Panc1 (cell line): ENCODE results near the gene IGF1R. TPM values are rescaled to one million over a fixed set of nuclear protein-coding genes. Genes with fewer than 3 reads are reported as not detected.

ENCODE experiments used
- ATAC-seq: fragments of 200-7000 bp; cut with Tn5 transposase; 2 replicates; pipeline ENCODE4 v1.9.1; 2020; ENCODE audit warnings: mild to moderate bottlenecking, moderate library complexity
- BruUV-seq: library from RNA; stranded (reverse); fragments of 400-500 nt; replicated peaks from 2 replicates; lab custom pipeline; 2021; lab: Mats Ljungman, UMichigan
- CTCF ChIA-PET: fragments of 300-600 bp; sonication (Branson Sonifier 250); formaldehyde crosslinking; loops from one replicate; lab custom pipeline; 2022; ENCODE audit warnings: antibody characterized with exemption; lab: Charles Lee
- POLR2A ChIA-PET: fragments of 300-600 bp; sonication (Branson Sonifier 250); formaldehyde crosslinking; loops from one replicate; lab custom pipeline; 2022; ENCODE audit warnings: antibody characterized with exemption; lab: Charles Lee
- DNase-seq: peaks from one replicate; pipeline ENCODE4 v3.0.0-alpha.2; 2010; ENCODE audit warnings: low read depth, low spot score
- H3K27ac ChIP-seq: 2 replicates; pipeline ENCODE4 v1.5.1; 2011; ENCODE audit warnings: mild to moderate bottlenecking, low read length, inconsistent platforms
- H3K27me3 ChIP-seq: fragments of 200-500 bp; sonication (Bioruptor generic); 2 replicates; pipeline ENCODE4 v1.6.0; 2014; ENCODE audit warnings: low read length, inconsistent platforms; ENCODE audit not compliant: control insufficient read depth, insufficient read depth
- H3K36me3 ChIP-seq: fragments of 200-500 bp; sonication (Bioruptor generic); 2 replicates; pipeline ENCODE4 v1.5.1; 2014; ENCODE audit warnings: inconsistent platforms, mild to moderate bottlenecking, low read length, moderate library complexity; ENCODE audit not compliant: control insufficient read depth, insufficient read depth
- H3K4me1 ChIP-seq: 2 replicates; pipeline ENCODE4 v1.5.1; 2011; ENCODE audit warnings: inconsistent platforms, mild to moderate bottlenecking, low read length, moderate library complexity; ENCODE audit not compliant: control insufficient read depth, insufficient read depth
- H3K4me3 ChIP-seq, 2 experiments: 2 replicates each; pipeline ENCODE4 v1.5.1; 2011 to 2012; ENCODE audit warnings: low read depth in 2 of 2, low read length in 2 of 2, mild to moderate bottlenecking in 2 of 2, inconsistent platforms in 1 of 2, moderate library complexity in 1 of 2
- H3K9me3 ChIP-seq: fragments of 200-500 bp; sonication (Bioruptor generic); 2 replicates; pipeline ENCODE4 v1.5.1; 2014; ENCODE audit warnings: low read depth, mild to moderate bottlenecking, inconsistent platforms, low read length, moderate library complexity; ENCODE audit not compliant: control insufficient read depth, insufficient read depth
- POLR2AphosphoS5 ChIP-seq: IDR thresholded peaks from 2 replicates; pipeline ENCODE4 v1.6.1; 2012; ENCODE audit warnings: mild to moderate bottlenecking, low read depth, low read length, moderate library complexity
- SIN3A ChIP-seq: IDR thresholded peaks from 2 replicates; pipeline ENCODE4 v1.6.1; 2012; ENCODE audit warnings: low read depth, mild to moderate bottlenecking, low read length, moderate library complexity, borderline replicate concordance; ENCODE audit not compliant: insufficient read depth
- TCF7L2 ChIP-seq: IDR thresholded peaks from 2 replicates; pipeline ENCODE4 v1.6.1; 2011; ENCODE audit warnings: mild to moderate bottlenecking, low read depth, low read length, inconsistent platforms
- in situ Hi-C: cut with HindIII; loops from 2 replicates; pipeline ENCODE4 v1.10.0; 2016; ENCODE audit warnings: low sequenced_read_pairs, low pct_unique_long_range_greater_than_20kb
- intact Hi-C: fragments of 100-400 bp; cut with micrococcal nuclease; formaldehyde crosslinking; loops from one replicate; pipeline ENCODE4 v1.10.0; 2022; ENCODE audit not compliant: unreplicated experiment
- total RNA-seq: library from RNA; stranded (reverse); gene quantifications from one replicate; pipeline ENCODE4 v1.2.1, GENCODE V29; 2021; ENCODE audit not compliant: unreplicated experiment
- TF ChIP-seq, protein P1 (sequence below): fragments of 450-650 bp; IDR thresholded peaks from 2 replicates; pipeline ENCODE4 v1.5.1; 2017; ENCODE audit warnings: mild to moderate bottlenecking
- TF ChIP-seq, protein P2 (sequence below), 2 experiments: IDR thresholded peaks; 2 replicates each; pipeline ENCODE4 v1.6.1; 2011 to 2012; ENCODE audit warnings: low read depth in 2 of 2, control low read depth in 1 of 2, low read length in 1 of 2, mild to moderate bottlenecking in 1 of 2, moderate library complexity in 1 of 2; ENCODE audit not compliant: insufficient read depth in 1 of 2

Gene IGF1R
- total RNA-seq, 1 experiment from 2014 or later, result 77.1 TPM

DNA sequence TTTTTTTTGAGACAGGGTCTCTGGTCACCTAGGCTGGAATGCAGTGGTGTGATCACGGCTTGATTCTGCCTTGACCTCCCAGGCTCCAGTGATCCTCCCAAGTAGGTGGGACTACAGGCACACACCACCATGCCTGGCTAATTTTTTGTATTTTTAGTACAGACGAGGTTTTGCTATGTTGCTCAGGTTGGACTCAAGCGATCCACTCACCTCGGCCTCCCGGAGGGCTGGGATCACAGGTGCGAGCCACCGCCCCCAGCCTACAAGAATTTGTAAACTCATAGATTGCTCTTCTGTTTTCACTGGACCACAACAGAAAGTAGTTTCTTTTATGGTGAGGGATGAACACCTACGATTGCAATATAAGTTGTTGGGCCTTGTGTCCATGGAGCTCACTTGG, 7.4 kb downstream of the IGF1R start:
- Histone ChIP-seq H3K36me3 (no peaks in the 10 kb centered on the region), H3K4me1 (peaks cover 81% of the 10 kb centered on the region), H3K9me3 (no peaks in the 10 kb centered on the region), H3K4me3 (no peak overlapping the region), H3K27ac (peak overlapping the region; percentile 32; the same call in 1 of the 2 replicates), H3K27me3 (no peaks in the 10 kb centered on the region)
- no peak for ATAC-seq
- ChIA-PET POLR2A (interaction anchor here (0.6 to 0.7 kb wide), 2 partner anchors 331 to 926 kb away, joined by 4 to 5 read pairs; no protein-coding TSS in a partner anchor), CTCF (no interaction called here)
- no TSS peak for BruUV-seq
- TF ChIP-seq SIN3A (no peak), TCF7L2 (no peak), POLR2AphosphoS5 (no peak)
- TF ChIP-seq, protein P1, sequence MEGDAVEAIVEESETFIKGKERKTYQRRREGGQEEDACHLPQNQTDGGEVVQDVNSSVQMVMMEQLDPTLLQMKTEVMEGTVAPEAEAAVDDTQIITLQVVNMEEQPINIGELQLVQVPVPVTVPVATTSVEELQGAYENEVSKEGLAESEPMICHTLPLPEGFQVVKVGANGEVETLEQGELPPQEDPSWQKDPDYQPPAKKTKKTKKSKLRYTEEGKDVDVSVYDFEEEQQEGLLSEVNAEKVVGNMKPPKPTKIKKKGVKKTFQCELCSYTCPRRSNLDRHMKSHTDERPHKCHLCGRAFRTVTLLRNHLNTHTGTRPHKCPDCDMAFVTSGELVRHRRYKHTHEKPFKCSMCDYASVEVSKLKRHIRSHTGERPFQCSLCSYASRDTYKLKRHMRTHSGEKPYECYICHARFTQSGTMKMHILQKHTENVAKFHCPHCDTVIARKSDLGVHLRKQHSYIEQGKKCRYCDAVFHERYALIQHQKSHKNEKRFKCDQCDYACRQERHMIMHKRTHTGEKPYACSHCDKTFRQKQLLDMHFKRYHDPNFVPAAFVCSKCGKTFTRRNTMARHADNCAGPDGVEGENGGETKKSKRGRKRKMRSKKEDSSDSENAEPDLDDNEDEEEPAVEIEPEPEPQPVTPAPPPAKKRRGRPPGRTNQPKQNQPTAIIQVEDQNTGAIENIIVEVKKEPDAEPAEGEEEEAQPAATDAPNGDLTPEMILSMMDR, result no peak
- TF ChIP-seq, protein P2, sequence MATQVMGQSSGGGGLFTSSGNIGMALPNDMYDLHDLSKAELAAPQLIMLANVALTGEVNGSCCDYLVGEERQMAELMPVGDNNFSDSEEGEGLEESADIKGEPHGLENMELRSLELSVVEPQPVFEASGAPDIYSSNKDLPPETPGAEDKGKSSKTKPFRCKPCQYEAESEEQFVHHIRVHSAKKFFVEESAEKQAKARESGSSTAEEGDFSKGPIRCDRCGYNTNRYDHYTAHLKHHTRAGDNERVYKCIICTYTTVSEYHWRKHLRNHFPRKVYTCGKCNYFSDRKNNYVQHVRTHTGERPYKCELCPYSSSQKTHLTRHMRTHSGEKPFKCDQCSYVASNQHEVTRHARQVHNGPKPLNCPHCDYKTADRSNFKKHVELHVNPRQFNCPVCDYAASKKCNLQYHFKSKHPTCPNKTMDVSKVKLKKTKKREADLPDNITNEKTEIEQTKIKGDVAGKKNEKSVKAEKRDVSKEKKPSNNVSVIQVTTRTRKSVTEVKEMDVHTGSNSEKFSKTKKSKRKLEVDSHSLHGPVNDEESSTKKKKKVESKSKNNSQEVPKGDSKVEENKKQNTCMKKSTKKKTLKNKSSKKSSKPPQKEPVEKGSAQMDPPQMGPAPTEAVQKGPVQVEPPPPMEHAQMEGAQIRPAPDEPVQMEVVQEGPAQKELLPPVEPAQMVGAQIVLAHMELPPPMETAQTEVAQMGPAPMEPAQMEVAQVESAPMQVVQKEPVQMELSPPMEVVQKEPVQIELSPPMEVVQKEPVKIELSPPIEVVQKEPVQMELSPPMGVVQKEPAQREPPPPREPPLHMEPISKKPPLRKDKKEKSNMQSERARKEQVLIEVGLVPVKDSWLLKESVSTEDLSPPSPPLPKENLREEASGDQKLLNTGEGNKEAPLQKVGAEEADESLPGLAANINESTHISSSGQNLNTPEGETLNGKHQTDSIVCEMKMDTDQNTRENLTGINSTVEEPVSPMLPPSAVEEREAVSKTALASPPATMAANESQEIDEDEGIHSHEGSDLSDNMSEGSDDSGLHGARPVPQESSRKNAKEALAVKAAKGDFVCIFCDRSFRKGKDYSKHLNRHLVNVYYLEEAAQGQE (IDR thresholded peaks at IDR 0.05; ENCODE audit: insufficient read depth in 1 of 2, low read depth in 2 of 2, low read length in 1 of 2), result no peak
- intact Hi-C loops (loop anchor here (10.0 kb wide), 2 partner anchors 119 to 419 kb away; no protein-coding TSS in a partner anchor), in situ Hi-C loops (no loop called here)
- no peak for DNase-seq

DNA sequence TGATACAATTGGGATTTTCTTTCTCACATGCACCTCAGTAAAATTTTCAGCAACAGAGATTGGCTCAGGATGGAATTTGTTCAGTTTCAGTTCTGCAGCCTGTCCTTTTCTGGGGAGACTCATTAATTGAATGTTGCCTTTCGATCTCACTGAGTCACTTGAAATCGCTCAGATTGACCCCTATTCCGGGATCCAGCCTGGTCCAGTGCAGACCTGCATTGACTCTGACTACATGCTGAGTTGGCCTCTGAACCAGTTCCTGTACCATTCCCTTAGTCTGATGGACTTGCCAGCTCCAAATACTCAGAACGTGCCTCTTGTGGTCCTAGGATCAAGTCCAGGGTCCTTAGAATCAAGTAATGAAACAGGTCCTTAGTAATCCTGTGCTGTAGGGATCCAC, 9.4 kb downstream of the IGF1R start:
- ATAC-seq, result peak; percentile 36; the same call in 1 of the 2 replicates
- CTCF ChIA-PET, result interaction anchor here (1.3 kb wide), 1 partner anchor 193 kb away, joined by 5 read pairs; no protein-coding TSS in a partner anchor
- in situ Hi-C loops, result no loop called here

More for the DNA sequence above, 9.4 kb downstream of the IGF1R start:
- Histone ChIP-seq H3K27ac (peak overlapping the region; percentile 51; the same call in 1 of the 2 replicates), H3K9me3 (no peaks in the 10 kb centered on the region), H3K27me3 (no peaks in the 10 kb centered on the region), H3K4me1 (peaks cover 70% of the 10 kb centered on the region), H3K4me3 (no peak overlapping the region), H3K36me3 (no peaks in the 10 kb centered on the region)
- intact Hi-C loops, result loop anchor here (2.0 to 10.0 kb wide), 3 partner anchors 117 to 417 kb away; no protein-coding TSS in a partner anchor
- TF ChIP-seq TCF7L2 (no peak), SIN3A (no peak), POLR2AphosphoS5 (no peak)
- TF ChIP-seq, protein P1, result no peak
- TF ChIP-seq, protein P2 (IDR thresholded peaks at IDR 0.05; ENCODE audit: insufficient read depth in 1 of 2, low read depth in 2 of 2, low read length in 1 of 2), result no peak
- BruUV-seq, result no TSS peak
- no peak for DNase-seq
- POLR2A ChIA-PET, result interaction anchor here (0.6 kb wide), 1 partner anchor 29 kb away, joined by 3 read pairs; no protein-coding TSS in a partner anchor
